T-helper 2 cell treated with Interferon-gamma antibody and Interleukin-4, amounts not matched to agents 100 ng/mL and 5 ng/mL, for 36 hours (primary cell): Measurements from ENCODE around the gene NPDC1. TPM values are rescaled to one million over a fixed set of nuclear protein-coding genes. Genes with fewer than 3 reads are reported as not detected.

Experiments
- intact Hi-C: fragments of 100-400 bp; cut with micrococcal nuclease; formaldehyde crosslinking; loops from one replicate; pipeline ENCODE4 v1.15.1; 2023
- total RNA-seq: library from RNA; stranded (reverse); gene quantifications from 2 replicates; pipeline ENCODE4 v1.2.3, GENCODE V29; 2022

The NPDC1 gene
- total RNA-seq, result 15.5 and 17.0 TPM in 2 replicates

- intact Hi-C loops, result loop anchor here (2.0 to 5.0 kb wide), 2 partner anchors 21 to 199 kb away; partner anchors contain the start of gene PHPT1
These were observed at the start of gene NPDC1 for GRCh38 chr9:137046088-137046787. Gene NPDC1, minus strand, starts transcription at chr9:137046177. Its CDS starts 188 bp downstream, at chr9:137045989.

GRCh38 chr9:137089232-137089947 lies 43.4 kb upstream of the NPDC1 start:
- intact Hi-C loops, result no loop called here

- intact Hi-C loops, result no loop called here
These were observed 42.1 kb upstream of the NPDC1 start for GRCh38 chr9:137088121-137088520.

GRCh38 chr9:137087409-137087925 lies 41.5 kb upstream of the NPDC1 start:
- intact Hi-C loops, result no loop called here

- intact Hi-C loops, result loop anchor here (1.0 kb wide), 5 partner anchors 9 to 155 kb away; partner anchors contain the start of genes DPP7, SAPCD2, TUBB4B and UAP1L1
These were observed 40.8 kb upstream of the NPDC1 start, which contains the start of gene MAN1B1 for GRCh38 chr9:137086531-137087408. Gene MAN1B1, plus strand, starts transcription at chr9:137086985. Its CDS starts 15 bp downstream, at chr9:137087000.

GRCh38 chr9:137085920-137086530 lies 40.0 kb upstream of the NPDC1 start:
- intact Hi-C loops, result loop anchor here (1.0 kb wide), 5 partner anchors 9 to 155 kb away; partner anchors contain the start of genes DPP7, SAPCD2, TUBB4B and UAP1L1

- intact Hi-C loops, result no loop called here
These were observed 38.5 kb upstream of the NPDC1 start for GRCh38 chr9:137084526-137084925.

- intact Hi-C loops, result no loop called here
These were observed 37.5 kb upstream of the NPDC1 start for GRCh38 chr9:137083394-137084004.

GRCh38 chr9:137082925-137083290 lies 36.9 kb upstream of the NPDC1 start:
- intact Hi-C loops, result no loop called here

- intact Hi-C loops, result no loop called here
These were observed 36.4 kb upstream of the NPDC1 start for GRCh38 chr9:137082222-137082924.

- intact Hi-C loops, result no loop called here
These were observed 34.5 kb upstream of the NPDC1 start for GRCh38 chr9:137080260-137081122.

- intact Hi-C loops, result no loop called here
These were observed 33.4 kb upstream of the NPDC1 start for GRCh38 chr9:137079401-137079787.

- intact Hi-C loops, result no loop called here
These were observed 32.9 kb upstream of the NPDC1 start for GRCh38 chr9:137078701-137079400.

- intact Hi-C loops, result loop anchor here (1.0 kb wide), 1 partner anchor 8 kb away; the partner anchor contains the start of gene MAN1B1
These were observed 32.0 kb upstream of the NPDC1 start for GRCh38 chr9:137077758-137078693.

GRCh38 chr9:137077010-137077747 lies 31.2 kb upstream of the NPDC1 start, which contains the start of gene UAP1L1:
Gene UAP1L1, plus strand, starts transcription at chr9:137077517. Its CDS starts 16 bp downstream, at chr9:137077533.
- intact Hi-C loops, result loop anchor here (1.0 kb wide), 1 partner anchor 9 kb away; the partner anchor contains the start of gene MAN1B1

- intact Hi-C loops, result loop anchor here (1.0 kb wide), 1 partner anchor 10 kb away; the partner anchor contains the start of gene MAN1B1
These were observed 30.6 kb upstream of the NPDC1 start for GRCh38 chr9:137076636-137077009.
